Gastroesophageal sphincter (tissue), 4 donors: ENCODE data around the gene TNC. TPM values are rescaled to one million over a fixed set of nuclear protein-coding genes. Genes with fewer than 3 reads are reported as not detected.

Experiments used
- ATAC-seq: fragments of 150-250 bp; one replicate; pipeline ENCODE4 v1.9.1; 2016; ENCODE audit warnings: mild to moderate bottlenecking, moderate library complexity
- H3K27ac ChIP-seq, 4 donors: fragments of 200-600 bp; sonication (generic) in 3 of 4; 1 replicate in 3 of 4; 2 replicates in 1 of 4; pipeline ENCODE4 v1.5.1; 2016 to 2019
- H3K27me3 ChIP-seq: fragments of 200-600 bp; sonication (generic); one replicate; pipeline ENCODE4 v1.5.1; 2019
- H3K36me3 ChIP-seq, 2 donors: fragments of 200-600 bp; sonication (generic); one replicate each; pipeline ENCODE4 v1.5.1; 2019; ENCODE audit warnings: control low read depth in 1 of 2
- H3K4me1 ChIP-seq, 3 donors: fragments of 200-600 bp; sonication (generic); 1 replicate in 2 of 3; 2 replicates in 1 of 3; pipeline ENCODE4 v1.5.1; 2016 to 2019; ENCODE audit warnings: control low read depth in 2 of 3
- H3K4me3 ChIP-seq, 2 donors: fragments of 200-600 bp; sonication (generic); one replicate each; pipeline ENCODE4 v1.5.1; 2019; ENCODE audit warnings: mild to moderate bottlenecking in 1 of 2, moderate library complexity in 1 of 2
- H3K9me3 ChIP-seq, 3 donors: fragments of 200-600 bp; sonication (generic); one replicate each; pipeline ENCODE4 v1.5.1; 2017 to 2019; ENCODE audit warnings: control low read depth in 2 of 3
- EP300 ChIP-seq: sonication (generic); formaldehyde crosslinking; IDR thresholded peaks from one replicate; pipeline ENCODE4 v1.6.1; 2017; ENCODE audit warnings: antibody characterized with exemption, mild to moderate bottlenecking
- POLR2A ChIP-seq, 2 donors: fragments of 450-650 bp; IDR thresholded peaks; one replicate each; pipeline ENCODE4 v1.6.1; 2017; ENCODE audit warnings: antibody characterized with exemption in 2 of 2, mild to moderate bottlenecking in 2 of 2, moderate library complexity in 1 of 2
- POLR2AphosphoS5 ChIP-seq: sonication (generic); formaldehyde crosslinking; IDR thresholded peaks from one replicate; pipeline ENCODE4 v1.6.1; 2017; ENCODE audit warnings: antibody characterized with exemption
- WGBS, 2 donors: methylation state at CpG; one replicate each; pipeline ENCODE4 v1.1.5; 2018; ENCODE audit warnings: low coverage in 1 of 2; 5-methylcytosine and 5-hydroxymethylcytosine counted together
- total RNA-seq, 4 donors: library from RNA; depleted of rRNA; stranded (reverse); fragments of >200 nt; gene quantifications; one replicate each; pipeline ENCODE4 v1.1.0, GENCODE V29; 2016
- TF ChIP-seq, protein P1 (sequence below), 4 experiments: fragments of 200-600 bp in 2 of 4; fragments of 450-650 bp in 2 of 4; sonication (generic) in 1 of 4; IDR thresholded peaks; one replicate each; pipeline ENCODE4 v1.5.1; 2017 to 2019; ENCODE audit warnings: antibody characterized with exemption in 4 of 4, mild to moderate bottlenecking in 2 of 4, moderate library complexity in 2 of 4

The TNC gene
- total RNA-seq, 4 donors from 2014 or later: 194 to 799 (median 466) TPM

GRCh38 chr9:115104908-115105307 lies 13.0 kb downstream of the TNC start:
- peak; percentile 23 for ATAC-seq
- Histone ChIP-seq H3K9me3 (no peaks in the 10 kb centered on the region), H3K36me3 (no peaks in the 10 kb centered on the region), H3K4me1 (peaks cover 0 to 38% (median 8%) of the 10 kb centered on the region in 3 donors), H3K27me3 (no peaks in the 10 kb centered on the region), H3K27ac (peak overlapping the region in 2 of 4 donors; percentile 59 to 63), H3K4me3 (no peak overlapping the region)
- TF ChIP-seq POLR2A (IDR thresholded peaks at IDR 0.05): no peak
- TF ChIP-seq, protein P1, sequence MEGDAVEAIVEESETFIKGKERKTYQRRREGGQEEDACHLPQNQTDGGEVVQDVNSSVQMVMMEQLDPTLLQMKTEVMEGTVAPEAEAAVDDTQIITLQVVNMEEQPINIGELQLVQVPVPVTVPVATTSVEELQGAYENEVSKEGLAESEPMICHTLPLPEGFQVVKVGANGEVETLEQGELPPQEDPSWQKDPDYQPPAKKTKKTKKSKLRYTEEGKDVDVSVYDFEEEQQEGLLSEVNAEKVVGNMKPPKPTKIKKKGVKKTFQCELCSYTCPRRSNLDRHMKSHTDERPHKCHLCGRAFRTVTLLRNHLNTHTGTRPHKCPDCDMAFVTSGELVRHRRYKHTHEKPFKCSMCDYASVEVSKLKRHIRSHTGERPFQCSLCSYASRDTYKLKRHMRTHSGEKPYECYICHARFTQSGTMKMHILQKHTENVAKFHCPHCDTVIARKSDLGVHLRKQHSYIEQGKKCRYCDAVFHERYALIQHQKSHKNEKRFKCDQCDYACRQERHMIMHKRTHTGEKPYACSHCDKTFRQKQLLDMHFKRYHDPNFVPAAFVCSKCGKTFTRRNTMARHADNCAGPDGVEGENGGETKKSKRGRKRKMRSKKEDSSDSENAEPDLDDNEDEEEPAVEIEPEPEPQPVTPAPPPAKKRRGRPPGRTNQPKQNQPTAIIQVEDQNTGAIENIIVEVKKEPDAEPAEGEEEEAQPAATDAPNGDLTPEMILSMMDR (IDR thresholded peaks at IDR 0.05): no peak
- peak; percentile 60 for TF ChIP-seq POLR2AphosphoS5
- TF ChIP-seq EP300: no peak
- WGBS, 2 donors: 56 to 61% methylated on average over 4 of the region's 4 CpGs

GRCh38 chr9:115103746-115104477 lies 14.0 kb downstream of the TNC start:
- Histone ChIP-seq H3K27me3 (no peaks in the 10 kb centered on the region), H3K4me1 (peaks cover 1 to 46% (median 9%) of the 10 kb centered on the region in 3 donors), H3K4me3 (no peak overlapping the region), H3K27ac (peak overlapping the region in 1 of 4 donors; percentile 59), H3K36me3 (no peaks in the 10 kb centered on the region), H3K9me3 (no peaks in the 10 kb centered on the region)
- TF ChIP-seq, protein P1 (IDR thresholded peaks at IDR 0.05): no peak
- no peak for TF ChIP-seq POLR2AphosphoS5
- no peak for TF ChIP-seq EP300
- no peak for TF ChIP-seq POLR2A (IDR thresholded peaks at IDR 0.05)
- ATAC-seq: no peak
- WGBS, 2 donors: 81% methylated on average over 3 of the region's 3 CpGs

- WGBS, 2 donors: no CpG with 5 or more reads among the region's 1 CpG
- Histone ChIP-seq H3K4me1 (peaks cover 11 to 34% (median 13%) of the 10 kb centered on the region in 3 donors), H3K27ac (peak overlapping the region in 2 of 4 donors; percentile 22 to 74), H3K4me3 (no peak overlapping the region), H3K36me3 (no peaks in the 10 kb centered on the region), H3K9me3 (no peaks in the 10 kb centered on the region), H3K27me3 (no peaks in the 10 kb centered on the region)
- TF ChIP-seq, protein P1 (IDR thresholded peaks at IDR 0.05): no peak
- no peak for TF ChIP-seq EP300
- TF ChIP-seq POLR2AphosphoS5: no peak
- TF ChIP-seq POLR2A (IDR thresholded peaks at IDR 0.05): no peak
- no peak for ATAC-seq
Measured at GRCh38 chr9:115099901-115100300, 18.1 kb downstream of the TNC start.

GRCh38 chr9:115098226-115098965 lies 19.6 kb downstream of the TNC start:
- H3K27ac ChIP-seq: peak overlapping the region; percentile 62 to 76 (median 72)

GRCh38 chr9:115093520-115093919 lies 24.4 kb downstream of the TNC start:
- TF ChIP-seq, protein P1 (IDR thresholded peaks at IDR 0.05): no peak
- TF ChIP-seq POLR2AphosphoS5 (no peak), EP300 (no peak), POLR2A (IDR thresholded peaks at IDR 0.05) (no peak)
- Histone ChIP-seq H3K4me1 (peaks cover 14 to 44% (median 16%) of the 10 kb centered on the region in 3 donors), H3K36me3 (peaks cover 0 to 7% of the 10 kb centered on the region in 2 donors), H3K27ac (no peak overlapping the region), H3K9me3 (no peaks in the 10 kb centered on the region), H3K27me3 (no peaks in the 10 kb centered on the region), H3K4me3 (no peak overlapping the region)
- ATAC-seq: no peak
- 75 to 79% methylated on average over 2 of the region's 2 CpGs for WGBS, 2 donors

More at GRCh38 chr9:115098226-115098965, 19.6 kb downstream of the TNC start:
- TF ChIP-seq EP300: no peak
- TF ChIP-seq POLR2AphosphoS5: peak; percentile 62
- peak; percentile 80 for ATAC-seq
- WGBS, 2 donors: 21 to 28% methylated on average over 5 of the region's 5 CpGs
- Histone ChIP-seq H3K27me3 (no peaks in the 10 kb centered on the region), H3K4me1 (peaks cover 19 to 46% (median 19%) of the 10 kb centered on the region in 3 donors), H3K9me3 (no peaks in the 10 kb centered on the region), H3K4me3 (no peak overlapping the region), H3K36me3 (no peaks in the 10 kb centered on the region)
